ENCODE measurements around the gene CD7. TPM values are rescaled to one million over a fixed set of nuclear protein-coding genes. Genes with fewer than 3 reads are reported as not detected.

Gene CD7
- polyA plus RNA-seq, 1 donor from 2014 or later: not detected

- Histone ChIP-seq H3K4me3 (ENCODE audit: low read length) (no peak overlapping the region), H3F3A (ENCODE audit: insufficient read depth, low read length, poor library complexity, severe bottlenecking) (no peaks in the 10 kb centered on the region), H3K9me3 (ENCODE audit: low read length) (no peaks in the 10 kb centered on the region), H3K9me2 (ENCODE audit: insufficient read depth, low read length) (no peaks in the 10 kb centered on the region), H3K79me2 (replicated peaks; ENCODE audit: insufficient read depth, low read length) (no peaks in the 10 kb centered on the region), H4K20me1 (ENCODE audit: insufficient read depth) (no peaks in the 10 kb centered on the region), H3K9ac (ENCODE audit: low read length) (no peak overlapping the region), H3K27me3 (ENCODE audit: insufficient read depth, low read depth, low read length) (no peaks in the 10 kb centered on the region), H3K4me2 (ENCODE audit: low read length) (no peak overlapping the region), H3K36me3 (ENCODE audit: insufficient read depth, low read length) (no peaks in the 10 kb centered on the region), H2AFZ (ENCODE audit: low read depth, low read length) (no peak overlapping the region), H3K27ac (ENCODE audit: low read length) (no peak overlapping the region)
- TF ChIP-seq POLR2AphosphoS5 (IDR thresholded peaks at IDR 0.05) (no peak), RAD21 (conservative IDR thresholded peaks at IDR 0.05) (no peak), EZH2 (IDR thresholded peaks at IDR 0.05; ENCODE audit: borderline replicate concordance, insufficient read depth, low read length, poor library complexity, severe bottlenecking) (no peak), MXI1 (conservative IDR thresholded peaks at IDR 0.05; ENCODE audit: poor library complexity, severe bottlenecking) (no peak), SMC3 (conservative IDR thresholded peaks at IDR 0.05; ENCODE audit: poor library complexity) (no peak), TAF1 (IDR thresholded peaks at IDR 0.05; ENCODE audit: low read depth) (no peak)
Observed at GRCh38 chr17:82301916-82302567, 15.4 kb downstream of the CD7 start.

- H3K9me3 ChIP-seq (ENCODE audit: low read length): no peaks in the 10 kb centered on the region
- no peak overlapping the region for H3K9ac ChIP-seq (ENCODE audit: low read length)
- no peaks in the 10 kb centered on the region for H3K36me3 ChIP-seq (ENCODE audit: insufficient read depth, low read length)
- no peak overlapping the region for H3K4me2 ChIP-seq (ENCODE audit: low read length)
- H3F3A ChIP-seq (ENCODE audit: insufficient read depth, low read length, poor library complexity, severe bottlenecking): no peaks in the 10 kb centered on the region
- no peak overlapping the region for H3K4me3 ChIP-seq (ENCODE audit: low read length)
- no peaks in the 10 kb centered on the region for H3K27me3 ChIP-seq (ENCODE audit: insufficient read depth, low read depth, low read length)
- H3K79me2 ChIP-seq (replicated peaks; ENCODE audit: insufficient read depth, low read length): no peaks in the 10 kb centered on the region
- H3K27ac ChIP-seq (ENCODE audit: low read length): no peak overlapping the region
- H3K9me2 ChIP-seq (ENCODE audit: insufficient read depth, low read length): no peaks in the 10 kb centered on the region
- TF ChIP-seq REST (IDR thresholded peaks at IDR 0.05; ENCODE audit: borderline replicate concordance) (no peak), TAF1 (IDR thresholded peaks at IDR 0.05; ENCODE audit: low read depth) (no peak), EZH2 (IDR thresholded peaks at IDR 0.05; ENCODE audit: borderline replicate concordance, insufficient read depth, low read length, poor library complexity, severe bottlenecking) (no peak), MXI1 (conservative IDR thresholded peaks at IDR 0.05; ENCODE audit: poor library complexity, severe bottlenecking) (no peak), POLR2AphosphoS5 (IDR thresholded peaks at IDR 0.05) (no peak), EP300 (conservative IDR thresholded peaks at IDR 0.05; ENCODE audit: poor library complexity, severe bottlenecking) (no peak), CTCF (IDR thresholded peaks at IDR 0.05; ENCODE audit: poor library complexity, severe bottlenecking) (no peak), RAD21 (conservative IDR thresholded peaks at IDR 0.05) (no peak), SMC3 (conservative IDR thresholded peaks at IDR 0.05; ENCODE audit: poor library complexity) (no peak)
- H2AFZ ChIP-seq (ENCODE audit: low read depth, low read length): no peak overlapping the region
- H4K20me1 ChIP-seq (ENCODE audit: insufficient read depth): no peaks in the 10 kb centered on the region
Observed at GRCh38 chr17:82301300-82301915, 16.0 kb downstream of the CD7 start.
